Psoas muscle (tissue), 8 donors: Measurements from ENCODE around the gene GNAI3. TPM values are rescaled to one million over a fixed set of nuclear protein-coding genes. Genes with fewer than 3 reads are reported as not detected.

ENCODE experiments used
- ATAC-seq, 4 donors: fragments of 200-7000 bp; cut with Tn5 transposase; one replicate each; pipeline ENCODE4 v1.9.1; 2020; ENCODE audit warnings: moderate library complexity in 3 of 4, mild to moderate bottlenecking in 2 of 4
- DNase-seq, 2 donors: peaks; one replicate each; pipeline ENCODE4 v3.0.0-alpha.2; 2020
- H3K27ac ChIP-seq: fragments of 200-600 bp; one replicate; pipeline ENCODE4 v1.8.0; 2022
- H3K27me3 ChIP-seq, 3 donors: fragments of 200-600 bp in 1 of 3; one replicate each; pipeline versions ENCODE4 v1.6.1 to v1.8.0; 2013 to 2022; ENCODE audit warnings: low read length in 2 of 3, mild to moderate bottlenecking in 2 of 3, moderate library complexity in 1 of 3; ENCODE audit not compliant: insufficient read depth in 3 of 3
- H3K36me3 ChIP-seq, 2 donors: fragments of 200-600 bp in 1 of 2; one replicate each; pipeline versions ENCODE4 v1.6.1 to v1.8.0; 2013 to 2022; ENCODE audit warnings: low read depth in 1 of 2, mild to moderate bottlenecking in 1 of 2, moderate library complexity in 1 of 2; ENCODE audit not compliant: insufficient read depth in 1 of 2
- H3K4me1 ChIP-seq: fragments of 200-600 bp; one replicate; pipeline ENCODE4 v1.8.0; 2022
- H3K4me3 ChIP-seq: fragments of 200-600 bp; one replicate; pipeline ENCODE4 v1.8.0; 2022; ENCODE audit warnings: mild to moderate bottlenecking
- H3K9me3 ChIP-seq: fragments of 200-600 bp; one replicate; pipeline ENCODE4 v1.8.0; 2022
- WGBS, 3 donors: extraction: QIAGEN DNeasy Blood & Tissue Kit; methylation state at CpG; one replicate each; pipeline versions ENCODE4 v1.1.6 to v1.1.7; 2013; 5-methylcytosine and 5-hydroxymethylcytosine counted together
- intact Hi-C, 2 donors: fragments of 100-400 bp; cut with DNase I; formaldehyde crosslinking; loops; one replicate each; pipeline versions ENCODE4 v1.11.0 to v1.14.2; 2022
- polyA plus RNA-seq, 3 donors: library from polyadenylated mRNA; stranded (reverse); fragments of 200-250 nt; gene quantifications; one replicate each; pipeline ENCODE4 v1.2.3, GENCODE V29; 2013
- total RNA-seq, 4 donors: library from RNA; stranded (reverse); fragmentation: NEBNext Ultra II Directional in 2 of 4; extraction: Animal tissue kit (Norgen Biotek cat#: 25700) in 2 of 4; gene quantifications; one replicate each; pipeline versions ENCODE4 v1.2.1 to v1.2.4, GENCODE V29; 2021 to 2023
- TF ChIP-seq, protein P1 (sequence below): fragments of 200-600 bp; IDR thresholded peaks from one replicate; pipeline ENCODE4 v1.8.0; 2022; ENCODE audit warnings: antibody characterized with exemption
- donor health status: healthy with polysubstance abuse.
- donor health status: DM: no; HTN: no; CAD: no; lungs with moderate emphysema.
- donor health status: Bipolar disorder and iron deficiency.
- donor health status: healthy.
- donor health status: DM: yes; HTN: yes; CAD: no.
- donor health status: DM: no; HTN: no; CAD: no.
- donor health status: DM: no; HTN: no; CAD: no.
- donor health status: DM: yes; HTN: yes; CAD: no.

GNAI3 gene
- total and polyA plus RNA-seq, 7 donors: 0.96 to 2.9 (median 1.7) TPM

DNA sequence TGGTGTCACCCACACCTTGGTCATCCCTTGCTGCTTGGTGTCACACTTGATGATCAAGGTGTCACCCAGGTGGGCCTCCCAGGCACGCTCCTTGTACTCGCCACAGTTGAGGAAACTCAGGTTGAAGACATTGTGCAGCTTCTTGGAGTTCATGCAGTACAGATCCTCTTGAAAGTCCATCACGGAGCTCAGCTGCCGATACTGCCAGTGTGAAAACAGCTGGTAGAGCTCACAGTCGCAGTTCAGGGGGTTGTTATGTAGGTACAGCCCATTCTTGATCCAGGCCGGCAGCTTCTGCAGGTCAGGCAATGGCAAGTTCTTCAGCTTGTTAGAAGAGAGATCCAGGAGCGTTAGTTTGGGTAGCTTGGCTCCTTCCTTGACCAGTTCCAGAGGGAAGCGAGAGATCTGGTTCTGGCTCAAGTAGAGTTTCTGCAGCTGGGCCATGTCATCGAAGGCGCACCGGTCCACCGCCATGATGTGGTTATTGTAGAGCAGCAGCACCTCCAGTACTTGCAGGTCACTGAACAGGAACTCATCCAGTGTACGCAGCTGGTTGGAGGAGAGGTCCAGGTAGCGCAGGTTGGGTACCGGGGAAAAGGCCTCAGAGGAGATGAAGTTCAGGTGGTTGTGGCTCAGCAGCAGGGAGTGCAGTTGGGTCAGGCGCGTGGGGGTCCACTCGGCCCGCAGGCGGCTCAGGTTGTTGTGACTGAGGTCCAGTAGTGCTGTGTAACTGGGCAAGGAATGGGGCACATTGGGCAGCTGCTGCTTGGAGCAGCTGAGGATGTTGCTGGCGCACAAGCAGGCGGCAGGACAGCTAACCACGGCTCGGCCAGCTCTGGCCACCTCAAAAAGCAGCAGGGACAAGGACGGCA, 40.2 kb upstream of the GNAI3 start:
- Histone ChIP-seq H3K36me3 (peaks cover 0 to 21% of the 10 kb centered on the region in 2 donors), H3K27me3 (no peaks in the 10 kb centered on the region), H3K4me1 (peaks cover 44% of the 10 kb centered on the region), H3K4me3 (peak overlapping the region; percentile 83), H3K9me3 (no peaks in the 10 kb centered on the region), H3K27ac (peak overlapping the region; percentile 85)
- intact Hi-C loops: no loop called here
- TF ChIP-seq, protein P1, sequence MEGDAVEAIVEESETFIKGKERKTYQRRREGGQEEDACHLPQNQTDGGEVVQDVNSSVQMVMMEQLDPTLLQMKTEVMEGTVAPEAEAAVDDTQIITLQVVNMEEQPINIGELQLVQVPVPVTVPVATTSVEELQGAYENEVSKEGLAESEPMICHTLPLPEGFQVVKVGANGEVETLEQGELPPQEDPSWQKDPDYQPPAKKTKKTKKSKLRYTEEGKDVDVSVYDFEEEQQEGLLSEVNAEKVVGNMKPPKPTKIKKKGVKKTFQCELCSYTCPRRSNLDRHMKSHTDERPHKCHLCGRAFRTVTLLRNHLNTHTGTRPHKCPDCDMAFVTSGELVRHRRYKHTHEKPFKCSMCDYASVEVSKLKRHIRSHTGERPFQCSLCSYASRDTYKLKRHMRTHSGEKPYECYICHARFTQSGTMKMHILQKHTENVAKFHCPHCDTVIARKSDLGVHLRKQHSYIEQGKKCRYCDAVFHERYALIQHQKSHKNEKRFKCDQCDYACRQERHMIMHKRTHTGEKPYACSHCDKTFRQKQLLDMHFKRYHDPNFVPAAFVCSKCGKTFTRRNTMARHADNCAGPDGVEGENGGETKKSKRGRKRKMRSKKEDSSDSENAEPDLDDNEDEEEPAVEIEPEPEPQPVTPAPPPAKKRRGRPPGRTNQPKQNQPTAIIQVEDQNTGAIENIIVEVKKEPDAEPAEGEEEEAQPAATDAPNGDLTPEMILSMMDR: no peak
- ATAC-seq: peak in 3 of 4 donors; percentile 27 to 71 (median 59)
- WGBS, 3 donors: 44 to 64% (median 49%) methylated on average over 25 of the region's 25 CpGs
- DNase-seq: peak in 1 of 2 donors; percentile 60

DNA sequence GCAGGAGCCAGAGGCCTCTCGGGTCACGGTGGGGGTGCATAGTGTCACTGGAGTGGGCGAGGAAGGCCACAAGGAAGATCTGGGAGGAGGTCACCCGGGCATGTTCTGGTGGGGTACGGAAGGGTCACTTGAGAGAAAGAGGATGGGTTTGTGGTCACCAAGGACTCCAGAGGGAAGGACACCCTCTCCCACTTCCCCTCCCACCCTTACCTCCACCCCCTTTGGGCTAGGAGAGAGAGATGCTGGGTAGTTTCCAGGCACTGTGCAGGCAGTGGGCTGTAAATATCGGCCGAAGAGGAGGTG, 39.6 kb upstream of the GNAI3 start:
- Histone ChIP-seq H3K4me3 (peak overlapping the region; percentile 83), H3K4me1 (peaks cover 44% of the 10 kb centered on the region), H3K27ac (peak overlapping the region; percentile 85), H3K9me3 (no peaks in the 10 kb centered on the region), H3K27me3 (no peaks in the 10 kb centered on the region), H3K36me3 (peaks cover 0 to 21% of the 10 kb centered on the region in 2 donors)
- ATAC-seq (peak in 1 of 4 donors; percentile 20), DNase-seq (no peak)
- TF ChIP-seq, protein P1: no peak
- WGBS, 3 donors: 8 to 44% (median 25%) methylated on average over 7 of the region's 7 CpGs
- intact Hi-C loops: no loop called here

DNA sequence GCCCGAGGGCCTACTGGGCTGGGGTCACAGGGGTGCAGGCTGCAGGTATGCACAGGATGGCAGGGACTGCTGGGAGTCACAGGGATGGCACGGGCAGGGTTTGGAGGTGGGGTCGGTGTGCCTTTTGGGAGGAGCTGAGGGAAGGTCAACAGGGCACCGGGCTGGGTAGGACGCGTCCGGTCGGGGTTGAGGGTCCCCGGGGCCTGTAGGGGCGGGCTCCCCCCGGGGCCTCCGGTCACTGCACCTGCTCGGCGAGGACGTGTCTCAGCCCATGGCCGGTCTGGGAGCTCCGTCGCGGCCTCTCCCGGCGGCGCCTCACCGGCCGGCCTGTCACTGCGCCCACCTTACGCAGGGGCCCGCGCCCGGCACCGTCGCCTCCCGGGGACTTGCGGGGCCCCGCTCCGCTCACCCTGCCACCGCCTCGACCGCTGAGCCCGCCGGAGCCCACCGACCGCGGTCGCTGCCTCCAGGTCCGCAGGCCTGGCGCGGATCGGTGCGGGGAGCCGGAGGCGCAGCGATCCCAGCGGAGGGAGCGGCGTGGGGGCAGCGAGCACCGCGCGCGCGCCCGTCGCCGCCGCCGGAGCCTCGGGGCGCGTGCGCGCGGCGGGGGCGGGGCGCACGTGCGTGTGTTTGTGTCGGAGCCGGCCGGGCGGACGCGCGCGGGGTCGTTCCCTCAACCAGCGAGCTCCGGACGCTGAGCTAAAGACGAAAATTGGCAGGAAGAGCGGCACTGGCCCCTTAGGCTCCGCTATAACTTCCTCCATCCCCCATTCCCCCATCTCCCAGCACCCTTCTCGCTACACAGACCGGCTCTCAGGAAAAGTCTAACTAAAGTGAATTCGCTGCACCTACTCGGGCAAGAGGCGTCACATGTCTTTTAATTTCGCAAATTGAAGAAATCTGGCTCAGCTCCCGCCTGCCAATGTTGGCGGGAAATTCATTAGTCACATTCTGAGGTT, 39.0 kb upstream of the GNAI3 start, which contains the start of gene AMIGO1:
TSS of gene AMIGO1 (minus strand) at position 552 of the 959 bp plus-strand sequence. CDS start 815 bp downstream, outside the sequence.
- Histone ChIP-seq H3K36me3 (peaks cover 0 to 21% of the 10 kb centered on the region in 2 donors), H3K9me3 (no peaks in the 10 kb centered on the region), H3K27me3 (no peaks in the 10 kb centered on the region), H3K4me3 (peak within 1 kb of the TSS; percentile 83), H3K27ac (peak within 1 kb of the TSS; percentile 85), H3K4me1 (peaks cover 44% of the 10 kb centered on the region)
- 0% methylated on average over 26 to 100 of the region's 100 CpGs for WGBS, 3 donors
- ATAC-seq: peak; percentile 82 to 88 (median 86)
- TF ChIP-seq, protein P1: no peak
- peak; percentile 76 to 80 for DNase-seq
- intact Hi-C loops: no loop called here

DNA sequence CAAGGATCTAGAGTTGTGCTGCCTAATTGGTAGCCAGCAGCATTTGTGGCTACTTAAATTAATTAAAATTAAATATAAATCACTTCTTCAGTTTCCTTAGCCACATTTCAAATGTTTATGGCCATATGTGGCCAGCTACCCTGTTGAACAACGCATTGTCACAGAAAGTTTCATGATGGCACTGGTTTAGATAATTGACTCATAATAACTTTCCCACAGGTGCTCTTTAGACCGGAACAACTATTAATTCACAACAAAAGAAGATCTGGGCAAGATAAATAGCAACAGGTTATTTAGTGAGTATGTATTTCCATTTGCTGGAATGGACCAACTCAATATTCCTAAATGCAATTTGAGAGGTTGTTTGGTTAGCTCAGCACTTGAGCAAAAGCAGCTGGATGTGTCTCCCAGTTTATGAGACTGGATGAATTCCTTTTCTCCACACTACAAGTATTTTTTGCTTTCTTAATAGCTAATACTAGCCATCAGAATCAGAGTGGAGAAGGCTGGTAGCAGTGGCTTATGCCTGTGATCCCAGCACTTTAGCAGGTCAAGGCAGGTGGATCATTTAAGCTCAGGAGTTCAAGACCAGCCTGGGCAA, 35.2 kb upstream of the GNAI3 start:
- intact Hi-C loops: no loop called here
- DNase-seq: no peak
- no peaks in the 10 kb centered on the region for H3K9me3 ChIP-seq
- no peak for ATAC-seq
- peaks cover 12% of the 10 kb centered on the region for H3K4me1 ChIP-seq
- no peaks in the 10 kb centered on the region for H3K27me3 ChIP-seq
- no peak overlapping the region for H3K27ac ChIP-seq
- TF ChIP-seq, protein P1: no peak
- no peak overlapping the region for H3K4me3 ChIP-seq
- 83 to 87% (median 83%) methylated on average over 2 of the region's 2 CpGs for WGBS, 3 donors
- no peaks in the 10 kb centered on the region for H3K36me3 ChIP-seq
